GM12891 (cell line): Measurements from ENCODE around the gene KRT3.

Source experiments
- PAX5 ChIP-seq: IDR thresholded peaks from 2 replicates; pipeline ENCODE4 v1.6.1; 2011; ENCODE audit warnings: low read length, moderate library complexity, mild to moderate bottlenecking; ENCODE audit not compliant: insufficient read depth, severe bottlenecking
- POLR2A ChIP-seq: IDR thresholded peaks from 2 replicates; pipeline ENCODE4 v1.6.1; 2011; ENCODE audit warnings: low read depth, low read length, control low read depth
- POLR2AphosphoS5 ChIP-seq: IDR thresholded peaks from 2 replicates; pipeline ENCODE4 v1.6.1; 2011; ENCODE audit warnings: low read depth, low read length, control low read depth
- POU2F2 ChIP-seq: IDR thresholded peaks from 2 replicates; pipeline ENCODE4 v1.6.1; 2011; ENCODE audit warnings: low read depth, mild to moderate bottlenecking, control low read depth, low read length, moderate library complexity
- SPI1 ChIP-seq: IDR thresholded peaks from 2 replicates; pipeline ENCODE4 v1.6.1; 2011; ENCODE audit warnings: low read depth, low read length, control low read depth
- TAF1 ChIP-seq: IDR thresholded peaks from 2 replicates; pipeline ENCODE4 v1.6.1; 2011; ENCODE audit warnings: low read depth, low read length, control low read depth

GRCh38 chr12:52792185-52793029 lies 3.5 kb downstream of the KRT3 start:
- no peak for TF ChIP-seq TAF1
- no peak for TF ChIP-seq POLR2A
- no peak for TF ChIP-seq SPI1
- no peak for TF ChIP-seq POLR2AphosphoS5
- no peak for TF ChIP-seq PAX5
- no peak for TF ChIP-seq POU2F2
